H1 (cell line): ENCODE measurements around the gene SPRYD3. TPM values are rescaled to one million over a fixed set of nuclear protein-coding genes. Genes with fewer than 3 reads are reported as not detected.

ENCODE experiments used
- CTCF ChIA-PET: fragments of 300-600 bp; sonication (Branson Sonifier 250); formaldehyde crosslinking; loops from one replicate; lab custom pipeline; 2021; ENCODE audit not compliant: partially characterized antibody; lab: Charles Lee
- POLR2A ChIA-PET: fragments of 300-600 bp; sonication (Branson Sonifier 250); formaldehyde crosslinking; loops from one replicate; lab custom pipeline; 2021; ENCODE audit warnings: inconsistent platforms; ENCODE audit not compliant: partially characterized antibody; lab: Charles Lee
- DNase-seq, 2 experiments: peaks; one replicate each; pipeline versions ENCODE4 v3.0.0 to v3.0.0-alpha.2; 2010 to 2022; ENCODE audit warnings: low spot score in 2 of 2, low read depth in 1 of 2, mixed read lengths in 1 of 2
- FAIRE-seq: peaks from 2 replicates; lab custom pipeline; 2011; peaks lifted over from hg19 to GRCh38; lab: Jason Lieb, UNC
- H2AFZ ChIP-seq: 2 replicates; pipeline ENCODE4 v1.8.1; 2012; ENCODE audit warnings: low read length, inconsistent platforms
- H2AK5ac ChIP-seq: 2 replicates; pipeline ENCODE4 v1.6.1; 2013; ENCODE audit warnings: low read depth, low read length
- H2BK120ac ChIP-seq: replicated peaks from 2 replicates; pipeline ENCODE3; 2013; ENCODE audit warnings: low read depth, low read length, inconsistent platforms
- H2BK12ac ChIP-seq: 2 replicates; pipeline ENCODE4 v1.6.1; 2013; ENCODE audit warnings: low read depth, low read length
- H2BK15ac ChIP-seq: 2 replicates; pipeline ENCODE4 v1.6.1; 2013; ENCODE audit warnings: low read length
- H2BK20ac ChIP-seq: 2 replicates; pipeline ENCODE4 v1.6.1; 2013; ENCODE audit warnings: low read length
- H2BK5ac ChIP-seq: 2 replicates; pipeline ENCODE4 v1.6.1; 2013; ENCODE audit warnings: low read depth, low read length
- H3K14ac ChIP-seq: 2 replicates; pipeline ENCODE4 v1.6.1; 2013; ENCODE audit warnings: inconsistent platforms; ENCODE audit not compliant: insufficient read length
- H3K18ac ChIP-seq: 2 replicates; pipeline ENCODE4 v1.6.1; 2013; ENCODE audit warnings: low read length; ENCODE audit errors: extremely low read depth
- H3K23ac ChIP-seq: 2 replicates; pipeline ENCODE4 v1.6.1; 2013; ENCODE audit warnings: inconsistent platforms; ENCODE audit not compliant: insufficient read length
- H3K23me2 ChIP-seq: 2 replicates; pipeline ENCODE4 v1.6.1; 2013; ENCODE audit warnings: low read depth, low read length
- H3K27ac ChIP-seq: 2 replicates; pipeline ENCODE4 v1.6.1; 2011; ENCODE audit warnings: low read depth, low read length, inconsistent platforms
- H3K27me3 ChIP-seq, 4 experiments: replicated peaks in 1 of 4; 1 replicate in 1 of 4; 2 replicates in 3 of 4; pipeline versions ENCODE4 v1.6.1 to v1.8.1; 2011 to 2013; ENCODE audit warnings: low read length in 3 of 4, mild to moderate bottlenecking in 3 of 4, inconsistent platforms in 2 of 4, mixed read lengths in 2 of 4, moderate library complexity in 1 of 4; ENCODE audit not compliant: control insufficient read depth in 3 of 4, insufficient read depth in 3 of 4; ENCODE audit errors: extremely low read depth in 1 of 4
- H3K36me3 ChIP-seq, 4 experiments: 2 replicates each; pipeline versions ENCODE4 v1.6.1 to v1.8.1; 2011 to 2013; ENCODE audit warnings: mild to moderate bottlenecking in 4 of 4, low read length in 3 of 4, moderate library complexity in 2 of 4, control low read depth in 1 of 4, inconsistent platforms in 1 of 4; ENCODE audit not compliant: insufficient read depth in 4 of 4, control insufficient read depth in 2 of 4
- H3K4ac ChIP-seq: replicated peaks from 2 replicates; pipeline ENCODE3; 2013; ENCODE audit warnings: low read length, low read depth, mixed read lengths, inconsistent platforms; ENCODE audit not compliant: insufficient read length
- H3K4me1 ChIP-seq, 4 experiments: replicated peaks in 1 of 4; 1 replicate in 1 of 4; 2 replicates in 3 of 4; pipeline versions ENCODE4 v1.6.1 to v1.8.1; 2011 to 2013; ENCODE audit warnings: low read length in 3 of 4, inconsistent platforms in 2 of 4, mixed read lengths in 1 of 4; ENCODE audit not compliant: insufficient read depth in 4 of 4, control insufficient read depth in 3 of 4
- H3K4me2 ChIP-seq, 2 experiments: 2 replicates each; pipeline versions ENCODE4 v1.6.1 to v1.8.1; 2011 to 2013; ENCODE audit warnings: low read depth in 2 of 2, low read length in 2 of 2, control low read depth in 1 of 2, inconsistent platforms in 1 of 2, mild to moderate bottlenecking in 1 of 2; ENCODE audit not compliant: insufficient read depth in 1 of 2
- H3K4me3 ChIP-seq, 4 experiments: fragments of 200-600, 300-600 bp in 1 of 4; sonication (generic), shearing (Covaris generic), sonication (Bioruptor Twin) in 1 of 4; 2 replicates each; pipeline versions ENCODE4 v1.5.1 to v1.8.1; 2011 to 2016; ENCODE audit warnings: low read length in 4 of 4, low read depth in 3 of 4, control low read depth in 2 of 4, inconsistent platforms in 2 of 4, mild to moderate bottlenecking in 2 of 4, mixed read lengths in 1 of 4, moderate library complexity in 1 of 4; ENCODE audit not compliant: insufficient read depth in 2 of 4; ENCODE audit errors: extremely low read depth in 1 of 4
- H3K56ac ChIP-seq: replicated peaks from 2 replicates; pipeline ENCODE3; 2013; ENCODE audit warnings: low read depth, mild to moderate bottlenecking, mixed read lengths, low read length, inconsistent platforms; ENCODE audit not compliant: insufficient read length
- H3K79me1 ChIP-seq: 2 replicates; pipeline ENCODE4 v1.6.1; 2013; ENCODE audit warnings: low read depth, low read length, control low read depth
- H3K79me2 ChIP-seq, 2 experiments: 2 replicates each; pipeline versions ENCODE4 v1.6.1 to v1.8.1; 2012 to 2013; ENCODE audit warnings: low read length in 2 of 2, mild to moderate bottlenecking in 2 of 2, inconsistent platforms in 1 of 2; ENCODE audit not compliant: insufficient read depth in 2 of 2, control insufficient read depth in 1 of 2
- H3K9ac ChIP-seq, 4 experiments: replicated peaks in 1 of 4; 1 replicate in 1 of 4; 2 replicates in 3 of 4; pipeline versions ENCODE4 v1.6.1 to v1.8.1; 2011 to 2013; ENCODE audit warnings: low read depth in 3 of 4, low read length in 3 of 4, control low read depth in 2 of 4, mild to moderate bottlenecking in 2 of 4, moderate library complexity in 2 of 4, inconsistent platforms in 1 of 4; ENCODE audit errors: extremely low read depth in 1 of 4
- H3K9me3 ChIP-seq, 2 experiments: 2 replicates each; pipeline versions ENCODE4 v1.6.1 to v1.8.1; 2012 to 2013; ENCODE audit warnings: mild to moderate bottlenecking in 2 of 2, moderate library complexity in 2 of 2, control low read depth in 1 of 2, inconsistent platforms in 1 of 2, low read depth in 1 of 2, low read length in 1 of 2, mixed read lengths in 1 of 2; ENCODE audit not compliant: insufficient read depth in 2 of 2
- H4K20me1 ChIP-seq, 2 experiments: replicated peaks in 1 of 2; 2 replicates each; pipeline versions ENCODE3 to v1.8.1; 2011 to 2013; ENCODE audit warnings: inconsistent platforms in 2 of 2, low read length in 2 of 2, mild to moderate bottlenecking in 1 of 2; ENCODE audit not compliant: insufficient read depth in 2 of 2, control insufficient read depth in 1 of 2
- H4K5ac ChIP-seq: 2 replicates; pipeline ENCODE4 v1.6.1; 2013; ENCODE audit warnings: low read length, low read depth, mixed read lengths, inconsistent platforms; ENCODE audit not compliant: insufficient read length
- H4K8ac ChIP-seq: 2 replicates; pipeline ENCODE4 v1.8.0; 2013; ENCODE audit warnings: mild to moderate bottlenecking, moderate library complexity, low read length, inconsistent platforms; ENCODE audit not compliant: insufficient read depth; ENCODE audit errors: extremely low read depth
- H4K91ac ChIP-seq: replicated peaks from 2 replicates; pipeline ENCODE3; 2013; ENCODE audit warnings: low read length, mixed read lengths, inconsistent platforms; ENCODE audit not compliant: insufficient read length
- CHD1 ChIP-seq: IDR thresholded peaks from 2 replicates; pipeline ENCODE4 v1.6.1; 2012; ENCODE audit warnings: low read depth, low read length, improper control_type of control experiment
- CHD2 ChIP-seq: IDR thresholded peaks from 2 replicates; pipeline ENCODE4 v1.6.1; 2012; ENCODE audit warnings: low read length, improper control_type of control experiment
- E2F6 ChIP-seq: IDR thresholded peaks from 2 replicates; pipeline ENCODE4 v1.6.1; 2012; ENCODE audit warnings: inconsistent platforms
- EP300 ChIP-seq, 2 experiments: IDR thresholded peaks; 1 replicate in 1 of 2; 2 replicates in 1 of 2; pipeline ENCODE4 v1.6.1; 2011 to 2012; ENCODE audit warnings: low read depth in 2 of 2, low read length in 2 of 2, mild to moderate bottlenecking in 2 of 2, borderline replicate concordance in 1 of 2, inconsistent platforms in 1 of 2, moderate library complexity in 1 of 2
- KDM1A ChIP-seq: fragments of 200-600, 300-600 bp; sonication (generic); IDR thresholded peaks from 2 replicates; pipeline ENCODE4 v1.7.1; 2016; ENCODE audit warnings: mild to moderate bottlenecking, low read length, borderline replicate concordance
- MAFK ChIP-seq: IDR thresholded peaks from 2 replicates; pipeline ENCODE4 v1.6.1; 2012; ENCODE audit warnings: low read depth, mild to moderate bottlenecking, improper control_type of control experiment, low read length
- MAX ChIP-seq: IDR thresholded peaks from 2 replicates; pipeline ENCODE4 v1.6.1; 2012; ENCODE audit warnings: inconsistent platforms
- RNF2 ChIP-seq: fragments of 200-900, 300-1000 bp; sonication (generic); IDR thresholded peaks from 2 replicates; pipeline ENCODE4 v1.7.1; 2016; ENCODE audit warnings: borderline replicate concordance, low read depth, mild to moderate bottlenecking, antibody characterized with exemption, low read length; ENCODE audit not compliant: poor library complexity, severe bottlenecking; ENCODE audit errors: missing control alignments
- SP2 ChIP-seq: IDR thresholded peaks from 2 replicates; pipeline ENCODE4 v1.6.1; 2012; ENCODE audit warnings: mild to moderate bottlenecking, low read length, inconsistent platforms
- TEAD4 ChIP-seq: IDR thresholded peaks from 2 replicates; pipeline ENCODE4 v1.6.1; 2012; ENCODE audit warnings: low read depth, low read length, inconsistent platforms, mixed read lengths
- WGBS, 2 experiments: shearing (Covaris generic) in 1 of 2; methylation state at CpG; one replicate each; pipeline versions ENCODE4 v1.1.6 to v1.1.7; 2013 to 2015; ENCODE audit warnings: low lambda C conversion rate in 2 of 2, mixed read lengths in 2 of 2, inconsistent platforms in 1 of 2, low coverage in 1 of 2, missing lambda C conversion rate in 1 of 2; ENCODE audit not compliant: insufficient replicate concordance in 2 of 2, insufficient coverage in 1 of 2, insufficient read length in 1 of 2; ENCODE audit errors: extremely low coverage in 1 of 2, missing lambda C conversion rate in 1 of 2; 5-methylcytosine and 5-hydroxymethylcytosine counted together
- polyA plus RNA-seq, 7 experiments: library from polyadenylated mRNA; depleted of rRNA in 3 of 7; stranded (reverse) in 5 of 7; unstranded in 2 of 7; fragments of >200 nt in 5 of 7; fragments of 200-250 nt in 2 of 7; gene quantifications; 1 replicate in 5 of 7; 2 replicates in 1 of 7; 4 replicates in 1 of 7; pipeline versions ENCODE4 v1.2.1 to v1.2.3, GENCODE V29; 2011 to 2013; ENCODE audit warnings: missing spikeins in 2 of 7, mixed read lengths in 2 of 7
- total RNA-seq: library from RNA; stranded (reverse); fragmentation: NEBNext Ultra II Directional; extraction: Animal tissue kit (Norgen Biotek cat#: 25700); gene quantifications from 2 replicates; pipeline ENCODE4 v1.2.1, GENCODE V29; 2021

The SPRYD3 gene
- total and polyA plus RNA-seq, 2 of the 8 experiments (the other 6 are each of a cell fraction or from before 2014, with no cell fraction given) = 6.8 to 8.0 TPM

GRCh38 chr12:53115112-53115890 is 36.1 kb upstream of the SPRYD3 start:
- Histone ChIP-seq H2BK120ac (no peak overlapping the region), H3K4me2 (no peak overlapping the region), H2BK12ac (no peak overlapping the region), H3K4me3 (no peak overlapping the region), H3K27me3 (no peaks in the 10 kb centered on the region), H3K4ac (no peak overlapping the region), H4K5ac (no peak overlapping the region), H3K9me3 (peaks cover under 1% of the 10 kb centered on the region in 2 experiments; a peak in 2 of 4 replicates), H2AFZ (peak overlapping the region; percentile 35; the same call in 1 of the 2 replicates), H3K36me3 (no peaks in the 10 kb centered on the region), H4K8ac (no peak overlapping the region; the same call in 1 of the 2 replicates), H3K79me1 (no peaks in the 10 kb centered on the region), H3K27ac (no peak overlapping the region), H3K79me2 (no peaks in the 10 kb centered on the region), H3K18ac (no peak overlapping the region), H3K14ac (no peak overlapping the region), H3K23me2 (0 out of 2 replicates have a peak, but pooled peaks cover 3% of the 10 kb centered on the region), H2BK5ac (no peak overlapping the region; the same call in 1 of the 2 replicates), H3K23ac (no peak overlapping the region), H3K56ac (no peak overlapping the region), H2AK5ac (no peak overlapping the region), H3K9ac (no peak overlapping the region), H4K20me1 (no peaks in the 10 kb centered on the region), H3K4me1 (peaks cover 0 to 3% (median 2%) of the 10 kb centered on the region in 4 experiments; a peak in 3 of 7 replicates), H2BK20ac (no peak overlapping the region), H4K91ac (peak overlapping the region; percentile 51), H2BK15ac (peak overlapping the region; percentile 37; the same call in 1 of the 2 replicates)
- ChIA-PET CTCF (interaction anchor here (0.6 to 4.8 kb wide), 12 partner anchors 13 to 281 kb away, joined by 3 to 20 read pairs (median 3); partner anchors contain the start of genes ESPL1, IGFBP6 and SOAT2), POLR2A (interaction anchor here (0.9 to 1.1 kb wide), 3 partner anchors 16 to 66 kb away, joined by 3 read pairs; partner anchors contain the start of genes CSAD and ZNF740)
- FAIRE-seq (no peak), DNase-seq (peak; percentile 38 to 90)
- WGBS, 2 experiments = 80% methylated on average over 31 of the region's 33 CpGs; no CpG with 5 or more reads in 1 of the 2 experiments
- no peak for TF ChIP-seq RNF2
- TF ChIP-seq TEAD4 = no peak
- TF ChIP-seq MAFK = no peak
- no peak for TF ChIP-seq SP2
- TF ChIP-seq CHD1 = no peak
- no peak for TF ChIP-seq EP300 (IDR thresholded peaks at IDR 0.05; ENCODE audit: borderline replicate concordance in 1 of 2, low read depth in 2 of 2, low read length in 2 of 2)
- peak; percentile 83 for TF ChIP-seq MAX
- TF ChIP-seq CHD2 = no peak
- peak; percentile 90 for TF ChIP-seq E2F6
- no peak for TF ChIP-seq KDM1A
